Left renal pelvis (tissue), 4 donors: ENCODE data around the gene C2orf76. TPM values are rescaled to one million over a fixed set of nuclear protein-coding genes. Genes with fewer than 3 reads are reported as not detected.
"Not testable (repeated sequence)": the region's sequence is repeated elsewhere in the genome, so short reads cannot be mapped to it uniquely, and the experiment has no call there.

Experiments
- DNase-seq, 4 donors: peaks; one replicate each; pipeline ENCODE4 v3.0.0-alpha.2; 2013; ENCODE audit warnings: low read depth in 4 of 4, low spot score in 3 of 4
- polyA plus RNA-seq, 4 donors: library from polyadenylated mRNA; unstranded; fragments of 120-200 nt; gene quantifications; one replicate each; pipeline ENCODE4 v1.2.1, GENCODE V29; 2013; ENCODE audit not compliant: insufficient read length in 4 of 4

Gene C2orf76
- polyA plus RNA-seq, 4 donors, result 19.3 to 29.1 (median 20.3) TPM

- DNase-seq, result no peak
These were observed 11.3 kb upstream of the C2orf76 start for GRCh38 chr2:119377993-119378345.

GRCh38 chr2:119377294-119377992, 10.8 kb upstream of the C2orf76 start:
- no peak for DNase-seq

DNA sequence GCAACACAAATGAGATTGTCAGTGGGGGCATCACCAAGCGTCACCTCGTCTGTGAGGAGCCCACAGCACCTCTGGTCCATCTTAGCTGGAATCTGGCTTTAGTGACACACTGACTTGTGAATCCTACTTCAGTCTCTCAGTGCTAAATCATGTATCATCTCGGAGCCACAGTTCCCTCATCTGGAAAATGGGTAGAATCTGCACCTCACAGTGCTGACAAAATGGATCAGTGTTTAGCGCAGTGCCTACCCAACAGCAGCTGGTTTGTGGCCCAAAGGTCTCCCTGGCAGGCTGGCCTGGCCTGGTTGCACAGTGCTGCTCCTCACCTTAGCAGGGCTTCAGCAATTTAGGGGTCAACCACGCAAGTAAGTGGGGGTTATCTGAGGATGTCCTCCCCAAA, 10.2 kb upstream of the C2orf76 start:
- no peak for DNase-seq

GRCh38 chr2:119376406-119376805, 9.8 kb upstream of the C2orf76 start:
- DNase-seq, result not testable (repeated sequence)

DNA sequence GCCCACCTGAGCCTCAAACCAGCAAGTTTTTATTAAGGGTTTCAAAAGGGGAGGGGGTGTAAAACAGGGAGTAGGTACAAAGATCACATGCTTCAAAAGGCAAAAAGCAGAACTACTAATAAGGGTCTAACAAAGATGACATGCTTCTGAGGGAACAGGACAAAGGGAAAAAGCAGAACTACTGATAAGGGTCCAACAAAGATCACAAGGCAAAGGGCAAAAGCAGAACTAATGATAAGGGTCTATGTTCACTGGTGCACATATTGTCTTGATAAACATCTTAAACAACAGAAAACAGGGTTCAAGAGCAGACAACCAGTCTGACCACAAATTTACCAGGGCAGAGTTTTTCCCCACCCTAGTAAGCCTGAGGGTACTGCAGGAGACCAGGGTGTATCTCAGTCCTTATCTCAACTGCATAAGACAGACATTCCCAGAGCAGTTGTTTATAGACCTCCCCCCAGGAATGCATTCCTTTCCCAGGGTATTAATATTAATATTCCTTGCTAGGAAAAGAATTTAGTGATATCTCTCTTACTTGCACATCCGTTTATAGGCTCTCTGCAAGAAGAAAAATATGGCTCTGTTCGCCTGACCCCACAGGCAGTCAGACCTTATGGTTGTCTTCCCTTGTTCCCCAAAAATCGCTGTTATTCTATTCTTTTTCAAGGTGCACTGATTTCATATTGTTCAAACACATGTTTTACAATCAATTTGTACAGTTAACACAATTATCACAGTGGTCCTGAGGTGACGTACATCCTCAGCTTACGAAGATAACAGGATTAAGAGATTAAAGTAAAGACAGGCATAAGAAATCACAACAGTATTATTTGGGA, 7.5 kb upstream of the C2orf76 start:
- not testable (repeated sequence) for DNase-seq

- no peak for DNase-seq
These were observed 6.3 kb upstream of the C2orf76 start for GRCh38 chr2:119372778-119373568.

GRCh38 chr2:119371111-119371510, 4.5 kb upstream of the C2orf76 start:
- no peak for DNase-seq

GRCh38 chr2:119369845-119370244, 3.2 kb upstream of the C2orf76 start:
- DNase-seq, result no peak

GRCh38 chr2:119367472-119368099, 952 bp upstream of the C2orf76 start:
- DNase-seq, result no peak

DNA sequence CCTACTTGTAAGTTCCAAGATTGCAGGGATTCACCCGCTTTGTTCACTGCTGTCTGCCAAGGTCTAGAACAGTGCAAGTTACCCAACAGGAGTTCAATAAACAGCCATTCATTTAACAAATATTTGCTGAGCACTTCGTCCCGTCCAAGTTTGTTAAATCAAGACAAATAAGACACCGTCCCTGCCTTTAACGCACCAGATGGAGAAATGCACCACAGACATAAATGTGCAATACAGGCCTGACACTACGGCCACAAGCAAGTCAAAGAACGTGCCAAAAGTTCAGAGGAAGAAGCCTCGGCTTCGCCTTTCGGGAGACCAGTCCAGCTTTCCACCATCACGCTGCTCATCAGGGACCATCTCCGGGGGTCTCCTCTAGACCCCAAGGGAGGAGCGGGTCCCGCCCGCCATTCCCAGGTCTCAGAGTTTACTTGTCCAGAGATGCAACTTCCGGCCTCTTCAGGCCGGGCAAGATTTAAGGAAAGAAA, 429 bp downstream of the C2orf76 start:
- DNase-seq, result peak in 1 of 4 donors; percentile 6

DNA sequence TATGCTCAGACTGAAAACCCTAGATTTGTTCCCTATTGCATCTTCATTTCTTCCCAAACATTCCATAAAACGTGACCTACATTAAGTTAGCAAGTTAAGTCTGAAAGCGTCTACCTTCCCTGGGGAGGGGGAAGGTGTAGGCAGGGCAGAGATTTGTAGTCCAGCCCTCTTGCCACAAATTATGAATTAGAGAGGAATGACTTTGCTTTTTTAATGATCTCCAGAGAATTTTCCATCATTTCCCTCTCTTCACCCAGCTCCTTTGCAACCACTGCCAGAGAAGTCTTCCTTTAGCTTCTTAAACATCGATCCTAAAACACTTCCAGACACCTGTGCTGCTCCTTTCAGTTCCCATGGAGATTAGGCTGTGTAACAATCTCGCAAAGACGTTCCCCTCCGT, 1.2 kb downstream of the C2orf76 start:
- DNase-seq, result no peak

DNA sequence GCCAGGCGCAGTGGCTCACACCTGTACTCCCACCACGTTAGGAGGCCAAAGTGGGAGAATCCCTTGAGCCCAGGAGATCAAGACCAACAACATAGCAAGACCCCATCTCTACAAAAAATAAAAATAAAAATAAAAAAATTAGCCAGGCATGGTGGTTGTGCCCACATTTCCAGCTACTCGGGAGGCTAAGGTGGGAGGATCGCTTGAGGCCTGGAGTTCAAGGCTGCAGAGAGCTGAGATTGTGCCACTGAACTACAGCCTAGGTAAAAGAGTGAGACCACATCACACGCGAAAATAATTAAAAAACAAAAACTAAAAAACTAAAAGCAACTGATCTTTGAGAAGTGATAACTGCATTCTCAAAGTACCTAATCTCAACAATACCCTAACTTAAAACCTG, 1.8 kb downstream of the C2orf76 start:
- DNase-seq, result no peak

DNA sequence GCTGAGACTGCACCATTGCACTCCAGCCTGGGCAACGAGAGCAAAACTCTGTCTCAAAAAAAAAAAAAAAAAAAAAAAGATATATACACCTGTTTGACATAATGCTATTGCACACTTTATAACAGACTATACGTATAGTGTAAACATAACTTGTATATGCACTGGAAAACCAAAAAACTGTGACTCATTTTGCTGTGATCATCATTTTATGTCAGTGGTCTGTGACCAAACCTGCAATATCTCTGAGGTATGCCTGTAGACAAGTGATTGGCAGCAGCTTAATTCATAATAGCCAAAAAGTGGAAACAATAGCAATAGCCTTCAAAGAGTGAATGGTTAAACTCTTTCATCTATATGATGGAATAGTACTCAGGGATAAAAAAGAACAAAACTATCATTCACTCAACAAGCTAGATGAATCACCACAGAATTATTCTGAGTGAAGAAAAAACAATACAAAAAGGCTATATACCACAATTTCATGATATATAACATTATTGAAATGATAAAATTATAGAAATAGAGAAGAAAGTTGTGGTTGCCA, 6.1 kb downstream of the C2orf76 start:
- DNase-seq, result no peak

GRCh38 chr2:119359774-119360173, 6.9 kb downstream of the C2orf76 start:
- no peak for DNase-seq

GRCh38 chr2:119354860-119355259, 11.8 kb downstream of the C2orf76 start:
- DNase-seq, result no peak

DNA sequence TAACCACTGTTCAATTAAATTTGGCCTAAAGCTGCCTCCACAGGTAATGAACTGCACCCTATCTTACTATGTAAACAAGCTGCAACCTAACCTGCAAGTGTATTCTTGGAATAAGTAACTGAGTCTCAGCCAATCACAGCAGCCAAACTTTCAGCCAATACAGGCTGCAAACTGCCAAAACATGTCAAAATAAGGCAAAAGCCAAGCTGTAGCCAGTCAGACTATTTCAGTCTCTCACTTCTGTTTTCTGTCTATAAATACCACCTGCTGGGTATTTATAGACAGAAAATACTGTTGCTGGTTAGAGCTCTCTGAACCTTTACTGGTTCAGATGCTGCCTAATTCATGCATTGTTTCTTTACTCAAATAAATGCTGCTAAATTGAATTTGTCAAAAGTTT, 14.3 kb downstream of the C2orf76 start:
- DNase-seq, result no peak

GRCh38 chr2:119350311-119350998, 16.2 kb downstream of the C2orf76 start:
- DNase-seq, result no peak

GRCh38 chr2:119349289-119349688, 17.3 kb downstream of the C2orf76 start:
- no peak for DNase-seq

- DNase-seq, result no peak
These were observed 24.9 kb downstream of the C2orf76 start for GRCh38 chr2:119341684-119342083.

GRCh38 chr2:119339562-119339923, 27.1 kb downstream of the C2orf76 start:
- DNase-seq, result no peak
